Measurements from ENCODE around the gene ADGRG2. TPM values are rescaled to one million over a fixed set of nuclear protein-coding genes. Genes with fewer than 3 reads are reported as not detected.

Gene ADGRG2
- total and polyA plus RNA-seq, 2 experiments from 2014 or later: 2.1 to 4.5 TPM

DNA sequence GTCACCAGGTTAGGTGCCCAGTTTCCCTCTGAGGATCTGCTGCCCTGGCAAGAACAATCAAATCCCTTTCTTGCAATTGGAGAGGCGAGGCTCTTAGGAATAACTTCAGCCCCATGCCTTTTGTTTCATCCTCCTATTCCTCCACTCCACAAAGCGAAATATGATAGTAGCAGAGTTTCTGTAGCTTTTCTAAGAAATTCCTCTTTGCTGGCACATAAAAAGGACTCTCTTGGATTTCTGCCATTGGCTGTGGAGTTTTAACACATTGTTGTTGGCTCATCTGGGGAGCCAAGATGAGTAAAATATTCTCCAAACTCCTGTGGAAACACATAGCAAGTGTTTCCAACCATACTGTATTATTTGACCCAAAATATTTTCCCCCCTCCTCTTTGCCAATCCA lies 11.0 kb upstream of the ADGRG2 start:
- no peaks in the 10 kb centered on the region for H3K79me2 ChIP-seq
- H3K9me2 ChIP-seq (replicated peaks; ENCODE audit: insufficient read depth): no peaks in the 10 kb centered on the region
- no peaks in the 10 kb centered on the region for H3K27me3 ChIP-seq
- 45% methylated on average over 2 of the region's 2 CpGs for WGBS (ENCODE audit: low lambda C conversion rate, missing lambda C conversion rate)
- no peak for TF ChIP-seq CTCF (IDR thresholded peaks at IDR 0.05; ENCODE audit: poor library complexity)
- TF ChIP-seq EZH2 (IDR thresholded peaks at IDR 0.05; ENCODE audit: borderline replicate concordance): no peak
- TF ChIP-seq EZH2phosphoT487 (IDR thresholded peaks at IDR 0.05; ENCODE audit: low read depth, severe bottlenecking, unreplicated experiment): no peak
- H3K4me2 ChIP-seq: no peak overlapping the region
- no peaks in the 10 kb centered on the region for H3K4me1 ChIP-seq (ENCODE audit: insufficient read depth)
- H3K4me3 ChIP-seq: no peak overlapping the region
- no peaks in the 10 kb centered on the region for H3K36me3 ChIP-seq (replicated peaks; ENCODE audit: insufficient read depth, low read depth)
- no peaks in the 10 kb centered on the region for H4K20me1 ChIP-seq (ENCODE audit: insufficient read depth, poor library complexity, severe bottlenecking)
- no peaks in the 10 kb centered on the region for H3K9me3 ChIP-seq (ENCODE audit: low read depth)
- H2AFZ ChIP-seq: no peak overlapping the region
- DNase-seq (ENCODE audit: low spot score): no peak
- no peak overlapping the region for H3K27ac ChIP-seq

- no peak overlapping the region for H3K4me2 ChIP-seq
- no peak overlapping the region for H2AFZ ChIP-seq
- no peaks in the 10 kb centered on the region for H3K9me2 ChIP-seq (replicated peaks; ENCODE audit: insufficient read depth)
- DNase-seq (ENCODE audit: low spot score): no peak
- H3K4me1 ChIP-seq (ENCODE audit: insufficient read depth): no peaks in the 10 kb centered on the region
- no peaks in the 10 kb centered on the region for H3K36me3 ChIP-seq (replicated peaks; ENCODE audit: insufficient read depth, low read depth)
- no peaks in the 10 kb centered on the region for H4K20me1 ChIP-seq (ENCODE audit: insufficient read depth, poor library complexity, severe bottlenecking)
- H3K27ac ChIP-seq: no peak overlapping the region
- H3K27me3 ChIP-seq: no peaks in the 10 kb centered on the region
- H3K4me3 ChIP-seq: no peak overlapping the region
- H3K79me2 ChIP-seq: no peaks in the 10 kb centered on the region
- H3K9me3 ChIP-seq (ENCODE audit: low read depth): no peaks in the 10 kb centered on the region
- TF ChIP-seq EZH2phosphoT487 (IDR thresholded peaks at IDR 0.05; ENCODE audit: low read depth, severe bottlenecking, unreplicated experiment): no peak
- WGBS (ENCODE audit: low lambda C conversion rate, missing lambda C conversion rate): 78% methylated on average over 4 of the region's 4 CpGs
These were observed 8.4 kb upstream of the ADGRG2 start for GRCh38 chrX:19130628-19131027.

DNA sequence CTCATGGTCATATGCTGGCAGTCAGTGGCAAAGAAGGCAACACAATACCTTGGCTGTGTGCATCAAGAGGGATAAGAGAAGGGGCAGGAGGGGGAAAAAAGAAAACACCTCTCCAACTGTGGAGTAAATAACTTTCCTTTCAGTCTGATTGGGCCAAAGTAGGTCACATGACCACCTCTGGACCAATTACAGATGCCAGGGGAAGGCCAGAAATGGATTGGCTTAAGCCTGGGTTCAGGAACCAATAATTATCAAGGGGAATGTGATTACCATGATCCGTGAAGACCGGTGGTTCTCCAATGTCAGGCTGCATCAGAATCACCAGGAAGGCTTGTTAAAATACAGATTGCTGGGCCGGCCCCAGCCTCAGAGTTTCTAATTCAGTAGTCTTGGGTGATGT lies 7.4 kb upstream of the ADGRG2 start:
- no peaks in the 10 kb centered on the region for H3K79me2 ChIP-seq
- no peak for DNase-seq (ENCODE audit: low spot score)
- H4K20me1 ChIP-seq (ENCODE audit: insufficient read depth, poor library complexity, severe bottlenecking): no peaks in the 10 kb centered on the region
- H3K27me3 ChIP-seq: no peaks in the 10 kb centered on the region
- H3K9me3 ChIP-seq (ENCODE audit: low read depth): no peaks in the 10 kb centered on the region
- H3K4me3 ChIP-seq: no peak overlapping the region
- whole genome bisulfite sequencing (ENCODE audit: low lambda C conversion rate, missing lambda C conversion rate): 85% methylated on average over 3 of the region's 3 CpGs
- H3K4me1 ChIP-seq (ENCODE audit: insufficient read depth): no peaks in the 10 kb centered on the region
- H3K27ac ChIP-seq: no peak overlapping the region
- TF ChIP-seq CTCF (IDR thresholded peaks at IDR 0.05; ENCODE audit: poor library complexity) (no peak), EZH2 (IDR thresholded peaks at IDR 0.05; ENCODE audit: borderline replicate concordance) (no peak), EZH2phosphoT487 (IDR thresholded peaks at IDR 0.05; ENCODE audit: low read depth, severe bottlenecking, unreplicated experiment) (no peak)
- H3K4me2 ChIP-seq: no peak overlapping the region
- H2AFZ ChIP-seq: no peak overlapping the region
- H3K9me2 ChIP-seq (replicated peaks; ENCODE audit: insufficient read depth): no peaks in the 10 kb centered on the region
- H3K36me3 ChIP-seq (replicated peaks; ENCODE audit: insufficient read depth, low read depth): no peaks in the 10 kb centered on the region

GRCh38 chrX:19127649-19128168 lies 5.4 kb upstream of the ADGRG2 start:
- no peaks in the 10 kb centered on the region for H3K9me3 ChIP-seq (ENCODE audit: low read depth)
- 50% methylated on average over 5 of the region's 5 CpGs for WGBS (ENCODE audit: low lambda C conversion rate, missing lambda C conversion rate)
- H3K4me1 ChIP-seq (ENCODE audit: insufficient read depth): no peaks in the 10 kb centered on the region

More at GRCh38 chrX:19127649-19128168, 5.4 kb upstream of the ADGRG2 start:
- no peak for DNase-seq (ENCODE audit: low spot score)
- Histone ChIP-seq H4K20me1 (ENCODE audit: insufficient read depth, poor library complexity, severe bottlenecking) (no peaks in the 10 kb centered on the region), H3K27ac (no peak overlapping the region), H3K27me3 (peaks cover 11% of the 10 kb centered on the region), H3K4me3 (no peak overlapping the region), H3K4me2 (no peak overlapping the region), H3K9me2 (replicated peaks; ENCODE audit: insufficient read depth) (no peaks in the 10 kb centered on the region), H3K79me2 (no peaks in the 10 kb centered on the region), H3K36me3 (replicated peaks; ENCODE audit: insufficient read depth, low read depth) (no peaks in the 10 kb centered on the region), H2AFZ (no peak overlapping the region)
- TF ChIP-seq CTCF (IDR thresholded peaks at IDR 0.05; ENCODE audit: poor library complexity) (no peak), EZH2 (IDR thresholded peaks at IDR 0.05; ENCODE audit: borderline replicate concordance) (no peak), EZH2phosphoT487 (IDR thresholded peaks at IDR 0.05; ENCODE audit: low read depth, severe bottlenecking, unreplicated experiment) (no peak)
